ENCODE measurements around the gene NOL12.

The NOL12 gene

DNA sequence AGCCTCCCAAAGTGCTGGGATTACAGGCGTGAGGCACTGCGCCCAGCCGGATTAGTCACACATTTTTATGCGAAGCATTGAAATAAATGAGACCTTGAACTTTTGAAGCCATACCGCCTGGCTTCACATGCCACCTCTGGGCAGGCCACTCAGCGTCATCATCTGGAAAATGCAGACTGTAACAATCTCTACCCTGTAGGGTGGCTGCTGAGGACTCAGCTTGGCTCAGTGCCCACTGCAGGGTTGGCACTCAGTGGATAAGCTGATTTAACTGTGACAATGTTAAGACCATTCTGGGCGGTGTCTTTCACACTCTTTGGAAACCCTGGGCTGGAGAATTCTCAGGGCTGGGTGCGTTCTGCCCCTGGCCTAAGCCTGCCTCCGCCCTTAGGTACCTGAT is 38.2 kb upstream of the NOL12 start:
- no peak for TF ChIP-seq EZH2 (IDR thresholded peaks at IDR 0.05; ENCODE audit: borderline replicate concordance, low read depth, low read length, severe bottlenecking)
- TF ChIP-seq, protein P1, sequence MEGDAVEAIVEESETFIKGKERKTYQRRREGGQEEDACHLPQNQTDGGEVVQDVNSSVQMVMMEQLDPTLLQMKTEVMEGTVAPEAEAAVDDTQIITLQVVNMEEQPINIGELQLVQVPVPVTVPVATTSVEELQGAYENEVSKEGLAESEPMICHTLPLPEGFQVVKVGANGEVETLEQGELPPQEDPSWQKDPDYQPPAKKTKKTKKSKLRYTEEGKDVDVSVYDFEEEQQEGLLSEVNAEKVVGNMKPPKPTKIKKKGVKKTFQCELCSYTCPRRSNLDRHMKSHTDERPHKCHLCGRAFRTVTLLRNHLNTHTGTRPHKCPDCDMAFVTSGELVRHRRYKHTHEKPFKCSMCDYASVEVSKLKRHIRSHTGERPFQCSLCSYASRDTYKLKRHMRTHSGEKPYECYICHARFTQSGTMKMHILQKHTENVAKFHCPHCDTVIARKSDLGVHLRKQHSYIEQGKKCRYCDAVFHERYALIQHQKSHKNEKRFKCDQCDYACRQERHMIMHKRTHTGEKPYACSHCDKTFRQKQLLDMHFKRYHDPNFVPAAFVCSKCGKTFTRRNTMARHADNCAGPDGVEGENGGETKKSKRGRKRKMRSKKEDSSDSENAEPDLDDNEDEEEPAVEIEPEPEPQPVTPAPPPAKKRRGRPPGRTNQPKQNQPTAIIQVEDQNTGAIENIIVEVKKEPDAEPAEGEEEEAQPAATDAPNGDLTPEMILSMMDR (IDR thresholded peaks at IDR 0.05; ENCODE audit: borderline replicate concordance, extremely low read depth, low read length, poor library complexity, severe bottlenecking), result no peak
- Histone ChIP-seq H3K36me3 (ENCODE audit: insufficient read depth, low read length) (peaks cover 7% of the 10 kb centered on the region; the same call in 1 of the 2 replicates), H3K4me2 (ENCODE audit: insufficient read depth, low read length) (no peak overlapping the region), H3K4me3 (ENCODE audit: low read depth in 1 of 2, low read length in 2 of 2) (no peak overlapping the region), H3K9ac (ENCODE audit: low read depth, low read length) (no peak overlapping the region), H2AFZ (ENCODE audit: low read depth, low read length) (no peak overlapping the region), H4K20me1 (ENCODE audit: insufficient read depth, low read length) (no peaks in the 10 kb centered on the region), H3K4me1 (ENCODE audit: insufficient read depth, low read length) (no peaks in the 10 kb centered on the region), H3K27ac (ENCODE audit: low read length) (no peak overlapping the region), H3K9me3 (ENCODE audit: insufficient read depth, low read length, severe bottlenecking) (no peaks in the 10 kb centered on the region), H3K27me3 (ENCODE audit: insufficient read depth, low read length, poor library complexity) (no peaks in the 10 kb centered on the region), H3K79me2 (ENCODE audit: insufficient read depth, low read length) (no peaks in the 10 kb centered on the region)
- DNase-seq (no peak), ATAC-seq (ENCODE audit: insufficient read depth, low read depth) (no peak)

DNA sequence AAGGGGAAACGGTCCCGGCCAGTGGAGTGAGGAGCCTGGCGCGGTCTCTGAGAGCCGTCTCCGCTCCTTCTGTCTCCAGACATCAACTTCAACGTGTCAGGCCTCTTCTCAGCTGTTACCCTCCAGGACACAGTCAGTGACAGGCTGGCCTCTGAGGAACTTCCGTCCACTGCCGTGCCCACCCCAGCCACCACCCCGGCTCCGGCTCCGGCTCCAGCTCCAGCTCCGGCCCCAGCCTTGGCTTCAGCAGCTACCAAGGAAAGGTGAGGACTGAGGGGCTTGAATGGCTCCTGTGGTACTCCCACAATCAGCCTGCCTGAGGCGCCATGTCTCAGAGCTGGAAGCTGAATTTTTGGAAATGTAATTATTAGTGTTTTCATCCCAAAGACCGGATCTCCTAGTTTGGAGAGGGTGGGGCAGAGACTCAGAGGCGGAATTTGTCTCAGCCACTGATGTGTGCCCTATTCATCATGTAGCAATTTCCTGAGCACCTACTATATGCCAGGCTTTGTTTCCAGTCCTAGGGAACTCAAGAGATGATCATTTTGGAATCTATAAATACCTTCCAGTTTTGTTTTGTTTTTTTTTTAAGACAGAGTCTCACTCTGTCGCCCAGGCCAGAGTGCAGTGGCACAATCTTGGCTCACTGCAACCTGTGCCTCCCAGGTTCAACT is 35.5 kb upstream of the NOL12 start:
- Histone ChIP-seq H3K79me2 (ENCODE audit: insufficient read depth, low read length) (no peaks in the 10 kb centered on the region), H3K36me3 (ENCODE audit: insufficient read depth, low read length) (peaks cover 5% of the 10 kb centered on the region; the same call in 1 of the 2 replicates), H3K4me1 (ENCODE audit: insufficient read depth, low read length) (no peaks in the 10 kb centered on the region), H3K4me2 (ENCODE audit: insufficient read depth, low read length) (no peak overlapping the region), H3K9me3 (ENCODE audit: insufficient read depth, low read length, severe bottlenecking) (no peaks in the 10 kb centered on the region), H4K20me1 (ENCODE audit: insufficient read depth, low read length) (no peaks in the 10 kb centered on the region), H3K4me3 (ENCODE audit: low read depth in 1 of 2, low read length in 2 of 2) (no peak overlapping the region), H3K27ac (ENCODE audit: low read length) (no peak overlapping the region), H2AFZ (ENCODE audit: low read depth, low read length) (no peak overlapping the region), H3K27me3 (ENCODE audit: insufficient read depth, low read length, poor library complexity) (no peaks in the 10 kb centered on the region), H3K9ac (ENCODE audit: low read depth, low read length) (no peak overlapping the region)
- TF ChIP-seq, protein P1 (IDR thresholded peaks at IDR 0.05; ENCODE audit: borderline replicate concordance, extremely low read depth, low read length, poor library complexity, severe bottlenecking), result no peak
- no peak for TF ChIP-seq EZH2 (IDR thresholded peaks at IDR 0.05; ENCODE audit: borderline replicate concordance, low read depth, low read length, severe bottlenecking)
- DNase-seq, result no peak
- ATAC-seq (ENCODE audit: insufficient read depth, low read depth), result no peak

DNA sequence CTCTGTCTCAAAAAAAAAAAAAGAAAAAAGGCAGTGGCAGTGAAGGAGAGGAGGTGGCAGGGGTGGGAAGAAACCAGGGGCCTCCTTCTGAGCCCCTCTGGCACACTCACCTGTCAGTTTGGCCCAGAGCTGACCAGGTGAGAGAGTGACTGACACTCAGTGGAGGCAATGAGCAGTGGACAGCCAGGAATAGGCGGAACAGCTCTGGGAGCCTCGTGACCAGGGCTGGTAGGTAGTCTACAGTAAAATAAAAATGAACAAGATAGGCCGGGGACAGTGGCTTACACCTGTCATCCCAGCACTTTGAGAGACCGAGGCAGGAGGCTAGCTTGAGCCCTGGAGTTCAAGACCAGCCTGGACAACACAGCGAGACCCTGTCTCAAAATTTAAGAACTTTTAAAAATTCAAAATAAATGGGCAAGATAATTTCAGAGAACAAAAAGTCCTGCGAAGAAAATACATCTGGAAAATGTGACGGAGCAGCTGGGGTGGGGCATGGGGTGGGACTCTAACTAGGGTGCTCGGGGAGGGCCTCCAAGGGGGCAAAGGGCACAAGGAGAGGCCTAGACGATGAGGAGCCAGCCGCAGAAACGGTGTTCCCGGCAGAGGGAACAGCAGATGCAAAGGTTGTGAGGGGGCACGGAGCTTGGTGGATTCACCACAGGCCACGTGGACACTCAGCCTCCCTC is 31.4 kb upstream of the NOL12 start:
- Histone ChIP-seq H3K4me3 (ENCODE audit: low read depth in 1 of 2, low read length in 2 of 2) (no peak overlapping the region), H4K20me1 (ENCODE audit: insufficient read depth, low read length) (peaks cover 7% of the 10 kb centered on the region), H3K4me2 (ENCODE audit: insufficient read depth, low read length) (no peak overlapping the region), H3K9me3 (ENCODE audit: insufficient read depth, low read length, severe bottlenecking) (no peaks in the 10 kb centered on the region), H3K9ac (ENCODE audit: low read depth, low read length) (no peak overlapping the region), H3K27me3 (ENCODE audit: insufficient read depth, low read length, poor library complexity) (no peaks in the 10 kb centered on the region), H2AFZ (ENCODE audit: low read depth, low read length) (no peak overlapping the region), H3K36me3 (ENCODE audit: insufficient read depth, low read length) (peaks cover 11% of the 10 kb centered on the region; the same call in 1 of the 2 replicates), H3K4me1 (ENCODE audit: insufficient read depth, low read length) (peaks cover 15% of the 10 kb centered on the region), H3K27ac (ENCODE audit: low read length) (no peak overlapping the region), H3K79me2 (ENCODE audit: insufficient read depth, low read length) (peaks cover 17% of the 10 kb centered on the region)
- no peak for TF ChIP-seq EZH2 (IDR thresholded peaks at IDR 0.05; ENCODE audit: borderline replicate concordance, low read depth, low read length, severe bottlenecking)
- TF ChIP-seq, protein P1 (IDR thresholded peaks at IDR 0.05; ENCODE audit: borderline replicate concordance, extremely low read depth, low read length, poor library complexity, severe bottlenecking), result no peak
- ATAC-seq (ENCODE audit: insufficient read depth, low read depth) (no peak), DNase-seq (no peak)

All from DND-41 (cell line).